ENCODE data around the gene CEMIP. TPM values are rescaled to one million over a fixed set of nuclear protein-coding genes. Genes with fewer than 3 reads are reported as not detected.

Gene CEMIP
- total RNA-seq, 4 donors from 2014 or later, result 5.4 to 9.2 (median 8.7) TPM

DNA sequence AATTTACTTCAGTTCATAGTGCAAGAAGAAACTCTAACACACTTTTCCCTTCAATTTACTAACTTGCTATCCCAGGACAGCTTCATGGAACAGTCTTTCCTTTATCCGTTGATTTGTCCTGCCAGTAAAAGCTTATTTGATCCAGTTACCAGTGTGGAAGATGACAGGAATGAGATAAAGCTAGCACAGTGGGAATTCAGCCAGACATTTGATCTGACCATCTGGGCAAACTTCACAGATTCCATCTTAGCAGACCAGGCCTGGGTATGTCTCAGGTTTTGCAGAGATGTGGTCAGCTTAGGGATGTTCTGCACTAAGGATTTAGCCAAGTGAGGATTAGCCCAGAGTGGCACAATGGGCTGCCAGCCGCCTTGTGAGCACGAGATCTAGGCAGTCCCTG, 19.7 kb downstream of the CEMIP start:
- no peaks in the 10 kb centered on the region for H3K36me3 ChIP-seq
- no peak overlapping the region for H3K27ac ChIP-seq
- no peaks in the 10 kb centered on the region for H3K27me3 ChIP-seq
- no peak overlapping the region for H3K4me3 ChIP-seq
- 97% methylated on average over 3 of the region's 3 CpGs for WGBS
- TF ChIP-seq EP300 (IDR thresholded peaks at IDR 0.05) (no peak), POLR2A (IDR thresholded peaks at IDR 0.05) (no peak), POLR2AphosphoS5 (IDR thresholded peaks at IDR 0.05) (no peak)
- TF ChIP-seq, protein P1, sequence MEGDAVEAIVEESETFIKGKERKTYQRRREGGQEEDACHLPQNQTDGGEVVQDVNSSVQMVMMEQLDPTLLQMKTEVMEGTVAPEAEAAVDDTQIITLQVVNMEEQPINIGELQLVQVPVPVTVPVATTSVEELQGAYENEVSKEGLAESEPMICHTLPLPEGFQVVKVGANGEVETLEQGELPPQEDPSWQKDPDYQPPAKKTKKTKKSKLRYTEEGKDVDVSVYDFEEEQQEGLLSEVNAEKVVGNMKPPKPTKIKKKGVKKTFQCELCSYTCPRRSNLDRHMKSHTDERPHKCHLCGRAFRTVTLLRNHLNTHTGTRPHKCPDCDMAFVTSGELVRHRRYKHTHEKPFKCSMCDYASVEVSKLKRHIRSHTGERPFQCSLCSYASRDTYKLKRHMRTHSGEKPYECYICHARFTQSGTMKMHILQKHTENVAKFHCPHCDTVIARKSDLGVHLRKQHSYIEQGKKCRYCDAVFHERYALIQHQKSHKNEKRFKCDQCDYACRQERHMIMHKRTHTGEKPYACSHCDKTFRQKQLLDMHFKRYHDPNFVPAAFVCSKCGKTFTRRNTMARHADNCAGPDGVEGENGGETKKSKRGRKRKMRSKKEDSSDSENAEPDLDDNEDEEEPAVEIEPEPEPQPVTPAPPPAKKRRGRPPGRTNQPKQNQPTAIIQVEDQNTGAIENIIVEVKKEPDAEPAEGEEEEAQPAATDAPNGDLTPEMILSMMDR (IDR thresholded peaks at IDR 0.05), result no peak
- H3K4me1 ChIP-seq, result no peaks in the 10 kb centered on the region
- DNase-seq (ENCODE audit: low spot score in 2 of 2), result no peak
- H3K9me3 ChIP-seq, result no peaks in the 10 kb centered on the region

DNA sequence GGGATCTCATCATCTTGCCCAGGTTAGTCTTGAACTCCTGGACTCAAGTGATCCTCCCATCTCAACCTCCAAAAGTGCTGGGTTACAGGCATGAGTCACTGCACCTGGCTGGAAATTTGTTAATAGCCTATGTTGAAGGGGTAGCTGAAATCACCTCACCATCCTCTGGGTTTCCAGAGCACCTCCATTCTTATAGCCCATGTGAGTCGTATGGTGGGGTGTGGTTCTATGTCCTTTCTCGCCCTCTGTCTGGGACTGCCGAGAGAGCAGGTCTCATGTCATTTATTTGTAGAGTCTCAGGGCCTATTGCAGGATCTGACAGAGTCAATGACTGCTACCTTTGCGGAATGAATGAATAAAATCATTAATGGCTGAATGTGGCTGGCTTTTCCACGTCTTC, 20.9 kb downstream of the CEMIP start:
- H3K27me3 ChIP-seq, result no peaks in the 10 kb centered on the region
- no peaks in the 10 kb centered on the region for H3K9me3 ChIP-seq
- no peak overlapping the region for H3K27ac ChIP-seq
- no peaks in the 10 kb centered on the region for H3K36me3 ChIP-seq
- WGBS, result 78% methylated on average over 5 of the region's 5 CpGs
- no peak for DNase-seq (ENCODE audit: low spot score in 2 of 2)
- TF ChIP-seq, protein P1 (IDR thresholded peaks at IDR 0.05), result no peak
- no peak for TF ChIP-seq POLR2AphosphoS5 (IDR thresholded peaks at IDR 0.05)
- no peak for TF ChIP-seq EP300 (IDR thresholded peaks at IDR 0.05)
- no peak for TF ChIP-seq POLR2A (IDR thresholded peaks at IDR 0.05)
- H3K4me1 ChIP-seq, result no peaks in the 10 kb centered on the region
- H3K4me3 ChIP-seq, result no peak overlapping the region

DNA sequence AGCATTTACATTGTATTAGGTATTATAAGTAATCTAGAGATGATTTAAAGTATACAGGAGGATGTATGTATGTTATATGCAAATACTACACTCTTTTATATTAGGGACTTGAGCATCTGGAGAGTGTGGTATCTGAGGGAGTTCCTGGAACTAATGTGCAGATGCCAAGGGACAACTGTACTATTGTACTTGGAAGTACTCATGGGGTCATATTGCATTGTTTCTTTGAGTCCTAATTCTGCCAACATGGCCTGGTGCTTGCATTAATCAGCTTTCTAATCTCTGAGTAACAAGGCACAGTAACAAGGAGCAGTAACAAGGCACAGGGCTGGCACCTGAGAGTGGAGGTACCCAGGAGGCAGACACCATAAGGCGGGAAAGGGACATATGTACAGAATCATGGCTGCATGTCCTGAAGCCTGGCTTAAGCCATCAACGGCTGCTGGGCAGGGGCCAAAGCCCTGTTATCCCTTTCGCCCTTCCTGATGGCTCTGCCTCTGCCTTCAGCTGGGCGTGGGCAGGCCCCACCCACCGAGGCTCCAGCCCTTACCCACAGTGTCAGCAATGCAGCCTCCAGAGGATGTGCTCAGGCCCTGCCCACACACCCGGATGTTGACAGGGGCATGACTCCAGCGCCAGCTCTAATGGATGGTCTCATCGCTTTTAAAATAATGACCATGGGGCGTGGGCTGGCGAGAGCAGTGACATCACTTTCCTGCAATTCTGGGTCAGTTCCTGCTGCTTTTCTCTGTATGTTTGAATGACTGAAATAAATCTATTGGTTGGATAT, 22.9 kb downstream of the CEMIP start:
- no peak for TF ChIP-seq POLR2A (IDR thresholded peaks at IDR 0.05)
- TF ChIP-seq EP300 (IDR thresholded peaks at IDR 0.05), result no peak
- no peaks in the 10 kb centered on the region for H3K27me3 ChIP-seq
- H3K4me1 ChIP-seq, result peaks cover 6% of the 10 kb centered on the region
- whole genome bisulfite sequencing, result 79% methylated on average over 9 of the region's 10 CpGs
- H3K4me3 ChIP-seq, result no peak overlapping the region
- no peaks in the 10 kb centered on the region for H3K36me3 ChIP-seq
- H3K27ac ChIP-seq, result no peak overlapping the region
- no peak for DNase-seq (ENCODE audit: low spot score in 2 of 2)
- no peaks in the 10 kb centered on the region for H3K9me3 ChIP-seq

DNA sequence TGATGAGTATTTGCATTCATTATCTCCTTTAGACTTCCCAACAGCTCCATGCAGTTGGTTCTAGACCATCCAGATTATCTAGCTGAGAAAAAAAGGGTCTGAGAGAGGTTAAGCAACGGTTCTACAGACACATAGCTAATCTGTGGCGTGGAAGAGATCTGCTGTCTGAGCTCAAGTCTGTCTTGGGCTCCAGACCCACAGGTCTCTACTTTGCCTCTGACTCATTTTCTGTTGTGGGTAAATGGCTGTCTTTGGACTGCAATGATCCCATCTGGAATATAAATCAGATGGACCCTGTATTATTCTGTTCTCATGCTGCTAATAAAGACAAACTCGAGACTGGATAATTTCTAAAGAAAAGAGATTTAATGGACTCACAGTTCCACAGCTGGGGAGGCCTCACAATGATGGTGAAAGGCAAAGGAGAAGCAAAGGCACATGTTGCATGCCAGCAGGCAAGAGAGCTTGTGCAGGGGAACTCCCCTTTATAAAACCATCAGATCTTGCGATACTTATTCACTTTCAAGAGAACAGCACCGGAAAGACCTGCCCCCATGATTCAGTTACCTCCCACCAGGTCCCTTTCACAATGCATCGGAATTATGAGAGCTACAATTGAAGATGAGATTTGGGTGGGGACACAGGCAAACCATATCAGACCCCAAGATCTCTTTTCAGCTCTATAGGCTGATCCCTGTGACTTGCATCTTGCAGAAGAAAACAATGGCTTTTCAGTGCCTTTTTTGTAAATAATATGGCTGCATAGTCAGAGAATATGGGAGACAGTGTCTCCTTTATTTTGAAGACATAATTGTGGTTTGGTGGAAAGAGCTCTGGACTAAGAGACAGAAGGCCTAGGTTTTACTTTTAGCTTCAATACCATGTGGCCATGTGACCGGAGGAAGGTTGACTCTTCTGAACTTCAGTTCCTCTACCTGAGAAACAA, 24.7 kb downstream of the CEMIP start:
- Histone ChIP-seq H3K9me3 (no peaks in the 10 kb centered on the region), H3K4me1 (peaks cover 6% of the 10 kb centered on the region), H3K4me3 (no peak overlapping the region), H3K27ac (no peak overlapping the region), H3K36me3 (no peaks in the 10 kb centered on the region), H3K27me3 (no peaks in the 10 kb centered on the region)
- no peak for DNase-seq (ENCODE audit: low spot score in 2 of 2)
- 92% methylated on average over 7 of the region's 7 CpGs for WGBS
- no peak for TF ChIP-seq EP300 (IDR thresholded peaks at IDR 0.05)
- TF ChIP-seq POLR2AphosphoS5 (IDR thresholded peaks at IDR 0.05), result no peak
- TF ChIP-seq, protein P1 (IDR thresholded peaks at IDR 0.05), result no peak
- no peak for TF ChIP-seq POLR2A (IDR thresholded peaks at IDR 0.05)

DNA sequence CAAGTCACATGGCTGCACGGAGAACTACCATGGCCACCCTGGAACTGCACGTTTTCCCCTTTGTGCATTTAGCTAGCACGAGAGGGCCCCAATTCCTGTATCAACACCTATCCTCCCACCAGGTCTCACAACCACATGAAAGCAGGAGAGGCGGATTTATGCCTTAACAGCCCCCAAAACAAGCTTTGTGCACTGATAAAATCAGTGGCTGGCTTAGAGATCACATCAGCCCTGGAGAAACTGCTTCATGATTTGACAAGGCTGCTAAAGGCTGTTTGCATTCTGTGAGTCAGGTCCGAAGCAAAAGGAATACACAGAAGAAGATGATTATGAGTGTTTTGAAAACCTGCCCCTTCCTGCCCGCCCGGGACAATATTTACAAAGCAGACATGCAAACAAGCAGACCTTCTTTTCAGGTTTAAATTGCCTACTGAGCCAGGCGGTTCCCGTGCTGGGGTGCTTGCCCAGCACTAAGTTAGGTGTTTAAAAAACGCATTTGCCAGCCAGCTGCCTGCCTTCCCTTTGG, 25.9 kb downstream of the CEMIP start:
- TF ChIP-seq, protein P1 (IDR thresholded peaks at IDR 0.05), result no peak
- TF ChIP-seq EP300 (IDR thresholded peaks at IDR 0.05) (no peak), POLR2A (IDR thresholded peaks at IDR 0.05) (no peak), POLR2AphosphoS5 (IDR thresholded peaks at IDR 0.05) (no peak)
- peaks cover 6% of the 10 kb centered on the region for H3K4me1 ChIP-seq
- no peak for DNase-seq (ENCODE audit: low spot score in 2 of 2)
- WGBS, result 51% methylated on average over 10 of the region's 10 CpGs
- no peaks in the 10 kb centered on the region for H3K36me3 ChIP-seq
- no peaks in the 10 kb centered on the region for H3K9me3 ChIP-seq
- H3K27me3 ChIP-seq, result no peaks in the 10 kb centered on the region
- H3K27ac ChIP-seq, result no peak overlapping the region
- no peak overlapping the region for H3K4me3 ChIP-seq
